ENCODE results near the gene PTPRC.

The PTPRC gene

GRCh38 chr1:198637916-198638437 is 863 bp upstream of the PTPRC start:
- Histone ChIP-seq H3K4me3 (ENCODE audit: low read length) (no peak overlapping the region), H3K27me3 (ENCODE audit: control insufficient read depth, insufficient read depth, low read length) (no peaks in the 10 kb centered on the region), H3K4me1 (ENCODE audit: control insufficient read depth, insufficient read depth, low read length) (no peaks in the 10 kb centered on the region), H3K36me3 (ENCODE audit: control insufficient read depth, insufficient read depth, low read length) (no peaks in the 10 kb centered on the region), H3K9ac (ENCODE audit: low read length) (no peak overlapping the region), H3K27ac (ENCODE audit: low read depth, low read length) (no peak overlapping the region)

- Histone ChIP-seq H3K9ac (ENCODE audit: low read length) (no peak overlapping the region), H3K27me3 (ENCODE audit: control insufficient read depth, insufficient read depth, low read length) (no peaks in the 10 kb centered on the region), H3K4me1 (ENCODE audit: control insufficient read depth, insufficient read depth, low read length) (no peaks in the 10 kb centered on the region), H3K4me3 (ENCODE audit: low read length) (no peak overlapping the region), H3K27ac (ENCODE audit: low read depth, low read length) (no peak overlapping the region), H3K36me3 (ENCODE audit: control insufficient read depth, insufficient read depth, low read length) (no peaks in the 10 kb centered on the region)
Observed at GRCh38 chr1:198638441-198638840, 399 bp upstream of the PTPRC start.

- H3K4me1 ChIP-seq (ENCODE audit: control insufficient read depth, insufficient read depth, low read length): no peaks in the 10 kb centered on the region
- no peaks in the 10 kb centered on the region for H3K27me3 ChIP-seq (ENCODE audit: control insufficient read depth, insufficient read depth, low read length)
- H3K27ac ChIP-seq (ENCODE audit: low read depth, low read length): no peak overlapping the region
- peak overlapping the region; percentile 38 for H3K4me3 ChIP-seq (ENCODE audit: low read length)
- no peaks in the 10 kb centered on the region for H3K36me3 ChIP-seq (ENCODE audit: control insufficient read depth, insufficient read depth, low read length)
- H3K9ac ChIP-seq (ENCODE audit: low read length): no peak overlapping the region
Observed at GRCh38 chr1:198639671-198640143, 867 bp downstream of the PTPRC start.

- Histone ChIP-seq H3K27ac (ENCODE audit: low read depth, low read length) (no peak overlapping the region), H3K4me1 (ENCODE audit: control insufficient read depth, insufficient read depth, low read length) (no peaks in the 10 kb centered on the region), H3K9ac (ENCODE audit: low read length) (no peak overlapping the region), H3K27me3 (ENCODE audit: control insufficient read depth, insufficient read depth, low read length) (no peaks in the 10 kb centered on the region), H3K4me3 (ENCODE audit: low read length) (peak overlapping the region; percentile 38), H3K36me3 (ENCODE audit: control insufficient read depth, insufficient read depth, low read length) (no peaks in the 10 kb centered on the region)
Observed at GRCh38 chr1:198640174-198640573, 1.3 kb downstream of the PTPRC start.

- no peaks in the 10 kb centered on the region for H3K36me3 ChIP-seq (ENCODE audit: control insufficient read depth, insufficient read depth, low read length)
- H3K27ac ChIP-seq (ENCODE audit: low read depth, low read length): no peak overlapping the region
- H3K4me3 ChIP-seq (ENCODE audit: low read length): peak overlapping the region; percentile 19
- H3K27me3 ChIP-seq (ENCODE audit: control insufficient read depth, insufficient read depth, low read length): no peaks in the 10 kb centered on the region
- no peaks in the 10 kb centered on the region for H3K4me1 ChIP-seq (ENCODE audit: control insufficient read depth, insufficient read depth, low read length)
- H3K9ac ChIP-seq (ENCODE audit: low read length): no peak overlapping the region
Observed at GRCh38 chr1:198641501-198641900, 2.7 kb downstream of the PTPRC start.

GRCh38 chr1:198641966-198642668 is 3.3 kb downstream of the PTPRC start:
- Histone ChIP-seq H3K9ac (ENCODE audit: low read length) (no peak overlapping the region), H3K4me3 (ENCODE audit: low read length) (no peak overlapping the region), H3K27me3 (ENCODE audit: control insufficient read depth, insufficient read depth, low read length) (no peaks in the 10 kb centered on the region), H3K4me1 (ENCODE audit: control insufficient read depth, insufficient read depth, low read length) (no peaks in the 10 kb centered on the region), H3K27ac (ENCODE audit: low read depth, low read length) (no peak overlapping the region), H3K36me3 (ENCODE audit: control insufficient read depth, insufficient read depth, low read length) (no peaks in the 10 kb centered on the region)

GRCh38 chr1:198642983-198643382 is 4.1 kb downstream of the PTPRC start:
- Histone ChIP-seq H3K27ac (ENCODE audit: low read depth, low read length) (no peak overlapping the region), H3K4me1 (ENCODE audit: control insufficient read depth, insufficient read depth, low read length) (no peaks in the 10 kb centered on the region)

GRCh38 chr1:198643808-198644207 is 5.0 kb downstream of the PTPRC start:
- H3K27ac ChIP-seq (ENCODE audit: low read depth, low read length): no peak overlapping the region
- H3K36me3 ChIP-seq (ENCODE audit: control insufficient read depth, insufficient read depth, low read length): no peaks in the 10 kb centered on the region
- H3K27me3 ChIP-seq (ENCODE audit: control insufficient read depth, insufficient read depth, low read length): no peaks in the 10 kb centered on the region
- H3K4me3 ChIP-seq (ENCODE audit: low read length): no peak overlapping the region
- no peak overlapping the region for H3K9ac ChIP-seq (ENCODE audit: low read length)
- H3K4me1 ChIP-seq (ENCODE audit: control insufficient read depth, insufficient read depth, low read length): no peaks in the 10 kb centered on the region

More at GRCh38 chr1:198642983-198643382, 4.1 kb downstream of the PTPRC start:
- Histone ChIP-seq H3K36me3 (ENCODE audit: control insufficient read depth, insufficient read depth, low read length) (no peaks in the 10 kb centered on the region), H3K4me3 (ENCODE audit: low read length) (no peak overlapping the region), H3K27me3 (ENCODE audit: control insufficient read depth, insufficient read depth, low read length) (no peaks in the 10 kb centered on the region), H3K9ac (ENCODE audit: low read length) (no peak overlapping the region)

- Histone ChIP-seq H3K4me1 (ENCODE audit: control insufficient read depth, insufficient read depth, low read length) (no peaks in the 10 kb centered on the region), H3K27ac (ENCODE audit: low read depth, low read length) (no peak overlapping the region), H3K9ac (ENCODE audit: low read length) (no peak overlapping the region), H3K4me3 (ENCODE audit: low read length) (no peak overlapping the region), H3K36me3 (ENCODE audit: control insufficient read depth, insufficient read depth, low read length) (no peaks in the 10 kb centered on the region), H3K27me3 (ENCODE audit: control insufficient read depth, insufficient read depth, low read length) (no peaks in the 10 kb centered on the region)
Observed at GRCh38 chr1:198647055-198647454, 8.2 kb downstream of the PTPRC start.

- Histone ChIP-seq H3K4me1 (ENCODE audit: control insufficient read depth, insufficient read depth, low read length) (no peaks in the 10 kb centered on the region), H3K4me3 (ENCODE audit: low read length) (no peak overlapping the region), H3K27me3 (ENCODE audit: control insufficient read depth, insufficient read depth, low read length) (no peaks in the 10 kb centered on the region), H3K9ac (ENCODE audit: low read length) (no peak overlapping the region), H3K27ac (ENCODE audit: low read depth, low read length) (no peak overlapping the region), H3K36me3 (ENCODE audit: control insufficient read depth, insufficient read depth, low read length) (no peaks in the 10 kb centered on the region)
Observed at GRCh38 chr1:198648592-198648991, 9.8 kb downstream of the PTPRC start.

- Histone ChIP-seq H3K27ac (ENCODE audit: low read depth, low read length) (no peak overlapping the region), H3K4me3 (ENCODE audit: low read length) (no peak overlapping the region)
Observed at GRCh38 chr1:198649232-198649967, 10.6 kb downstream of the PTPRC start.

GRCh38 chr1:198649968-198650338 is 11.1 kb downstream of the PTPRC start:
- H3K4me1 ChIP-seq (ENCODE audit: control insufficient read depth, insufficient read depth, low read length): no peaks in the 10 kb centered on the region
- H3K9ac ChIP-seq (ENCODE audit: low read length): no peak overlapping the region
- H3K27me3 ChIP-seq (ENCODE audit: control insufficient read depth, insufficient read depth, low read length): no peaks in the 10 kb centered on the region
- H3K27ac ChIP-seq (ENCODE audit: low read depth, low read length): no peak overlapping the region
- no peaks in the 10 kb centered on the region for H3K36me3 ChIP-seq (ENCODE audit: control insufficient read depth, insufficient read depth, low read length)
- no peak overlapping the region for H3K4me3 ChIP-seq (ENCODE audit: low read length)

More at GRCh38 chr1:198649232-198649967, 10.6 kb downstream of the PTPRC start:
- Histone ChIP-seq H3K27me3 (ENCODE audit: control insufficient read depth, insufficient read depth, low read length) (no peaks in the 10 kb centered on the region), H3K9ac (ENCODE audit: low read length) (no peak overlapping the region), H3K4me1 (ENCODE audit: control insufficient read depth, insufficient read depth, low read length) (no peaks in the 10 kb centered on the region), H3K36me3 (ENCODE audit: control insufficient read depth, insufficient read depth, low read length) (no peaks in the 10 kb centered on the region)

Data from rectal smooth muscle tissue (tissue), 1 donor.